Measurements from ENCODE around the gene C1orf174.

DNA sequence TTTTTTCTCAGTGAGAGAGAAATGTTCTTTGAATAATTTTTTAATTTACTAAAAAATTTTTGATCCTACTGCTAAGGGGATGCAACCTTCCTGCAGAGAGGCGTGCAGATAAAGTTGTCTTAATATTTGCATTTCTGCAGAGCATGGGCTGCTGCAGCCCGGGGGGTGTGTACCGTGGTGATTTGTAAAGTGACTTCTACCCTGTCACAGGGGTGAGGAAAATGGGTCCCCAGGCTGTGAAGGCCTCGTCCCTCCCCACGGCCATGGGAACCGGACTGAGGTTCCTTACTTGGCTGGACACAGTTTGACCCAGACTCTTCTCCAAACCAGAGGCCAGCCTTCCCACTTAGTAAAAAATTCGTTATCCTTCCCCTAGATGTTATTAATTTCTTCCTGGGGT lies 9.5 kb upstream of the C1orf174 start:
- TF ChIP-seq, protein P1, sequence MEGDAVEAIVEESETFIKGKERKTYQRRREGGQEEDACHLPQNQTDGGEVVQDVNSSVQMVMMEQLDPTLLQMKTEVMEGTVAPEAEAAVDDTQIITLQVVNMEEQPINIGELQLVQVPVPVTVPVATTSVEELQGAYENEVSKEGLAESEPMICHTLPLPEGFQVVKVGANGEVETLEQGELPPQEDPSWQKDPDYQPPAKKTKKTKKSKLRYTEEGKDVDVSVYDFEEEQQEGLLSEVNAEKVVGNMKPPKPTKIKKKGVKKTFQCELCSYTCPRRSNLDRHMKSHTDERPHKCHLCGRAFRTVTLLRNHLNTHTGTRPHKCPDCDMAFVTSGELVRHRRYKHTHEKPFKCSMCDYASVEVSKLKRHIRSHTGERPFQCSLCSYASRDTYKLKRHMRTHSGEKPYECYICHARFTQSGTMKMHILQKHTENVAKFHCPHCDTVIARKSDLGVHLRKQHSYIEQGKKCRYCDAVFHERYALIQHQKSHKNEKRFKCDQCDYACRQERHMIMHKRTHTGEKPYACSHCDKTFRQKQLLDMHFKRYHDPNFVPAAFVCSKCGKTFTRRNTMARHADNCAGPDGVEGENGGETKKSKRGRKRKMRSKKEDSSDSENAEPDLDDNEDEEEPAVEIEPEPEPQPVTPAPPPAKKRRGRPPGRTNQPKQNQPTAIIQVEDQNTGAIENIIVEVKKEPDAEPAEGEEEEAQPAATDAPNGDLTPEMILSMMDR (IDR thresholded peaks at IDR 0.05) = no peak
- TF ChIP-seq, protein P2, sequence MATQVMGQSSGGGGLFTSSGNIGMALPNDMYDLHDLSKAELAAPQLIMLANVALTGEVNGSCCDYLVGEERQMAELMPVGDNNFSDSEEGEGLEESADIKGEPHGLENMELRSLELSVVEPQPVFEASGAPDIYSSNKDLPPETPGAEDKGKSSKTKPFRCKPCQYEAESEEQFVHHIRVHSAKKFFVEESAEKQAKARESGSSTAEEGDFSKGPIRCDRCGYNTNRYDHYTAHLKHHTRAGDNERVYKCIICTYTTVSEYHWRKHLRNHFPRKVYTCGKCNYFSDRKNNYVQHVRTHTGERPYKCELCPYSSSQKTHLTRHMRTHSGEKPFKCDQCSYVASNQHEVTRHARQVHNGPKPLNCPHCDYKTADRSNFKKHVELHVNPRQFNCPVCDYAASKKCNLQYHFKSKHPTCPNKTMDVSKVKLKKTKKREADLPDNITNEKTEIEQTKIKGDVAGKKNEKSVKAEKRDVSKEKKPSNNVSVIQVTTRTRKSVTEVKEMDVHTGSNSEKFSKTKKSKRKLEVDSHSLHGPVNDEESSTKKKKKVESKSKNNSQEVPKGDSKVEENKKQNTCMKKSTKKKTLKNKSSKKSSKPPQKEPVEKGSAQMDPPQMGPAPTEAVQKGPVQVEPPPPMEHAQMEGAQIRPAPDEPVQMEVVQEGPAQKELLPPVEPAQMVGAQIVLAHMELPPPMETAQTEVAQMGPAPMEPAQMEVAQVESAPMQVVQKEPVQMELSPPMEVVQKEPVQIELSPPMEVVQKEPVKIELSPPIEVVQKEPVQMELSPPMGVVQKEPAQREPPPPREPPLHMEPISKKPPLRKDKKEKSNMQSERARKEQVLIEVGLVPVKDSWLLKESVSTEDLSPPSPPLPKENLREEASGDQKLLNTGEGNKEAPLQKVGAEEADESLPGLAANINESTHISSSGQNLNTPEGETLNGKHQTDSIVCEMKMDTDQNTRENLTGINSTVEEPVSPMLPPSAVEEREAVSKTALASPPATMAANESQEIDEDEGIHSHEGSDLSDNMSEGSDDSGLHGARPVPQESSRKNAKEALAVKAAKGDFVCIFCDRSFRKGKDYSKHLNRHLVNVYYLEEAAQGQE (IDR thresholded peaks at IDR 0.05; ENCODE audit: insufficient read depth in 1 of 2, low read depth in 2 of 2, low read length in 1 of 2) = no peak
- no peak for TF ChIP-seq POLR2AphosphoS5 (IDR thresholded peaks at IDR 0.05; ENCODE audit: low read depth, low read length)

All from Panc1 (cell line).